GM19193 (cell line): ENCODE data around the gene EIF3F.

Experiments used
- POLR2A ChIP-seq: IDR thresholded peaks from 4 replicates; pipeline ENCODE4 v1.6.1; 2011; ENCODE audit not compliant: insufficient read depth, insufficient read length; ENCODE audit errors: extremely low read depth

Gene EIF3F

DNA sequence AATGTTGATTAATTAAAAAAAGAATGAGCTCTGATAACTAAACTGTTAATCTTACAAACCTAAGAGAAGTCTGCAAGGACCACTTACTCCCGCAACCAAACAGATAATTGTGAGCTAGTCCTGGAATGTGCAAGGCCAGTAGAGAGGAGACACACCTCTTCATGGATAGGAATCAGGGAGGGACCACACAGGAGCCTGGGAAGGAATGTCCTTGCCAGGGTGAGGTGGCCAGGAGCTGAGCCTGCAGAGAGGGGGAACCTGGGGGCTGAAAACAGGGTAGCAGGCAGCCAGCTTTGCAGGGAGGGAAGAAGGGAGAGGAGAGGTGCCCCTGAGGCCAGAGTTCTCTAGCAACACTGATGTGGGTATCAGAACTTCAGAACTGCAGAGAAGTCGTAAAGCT is 12.5 kb upstream of the EIF3F start:
- TF ChIP-seq POLR2A: no peak

DNA sequence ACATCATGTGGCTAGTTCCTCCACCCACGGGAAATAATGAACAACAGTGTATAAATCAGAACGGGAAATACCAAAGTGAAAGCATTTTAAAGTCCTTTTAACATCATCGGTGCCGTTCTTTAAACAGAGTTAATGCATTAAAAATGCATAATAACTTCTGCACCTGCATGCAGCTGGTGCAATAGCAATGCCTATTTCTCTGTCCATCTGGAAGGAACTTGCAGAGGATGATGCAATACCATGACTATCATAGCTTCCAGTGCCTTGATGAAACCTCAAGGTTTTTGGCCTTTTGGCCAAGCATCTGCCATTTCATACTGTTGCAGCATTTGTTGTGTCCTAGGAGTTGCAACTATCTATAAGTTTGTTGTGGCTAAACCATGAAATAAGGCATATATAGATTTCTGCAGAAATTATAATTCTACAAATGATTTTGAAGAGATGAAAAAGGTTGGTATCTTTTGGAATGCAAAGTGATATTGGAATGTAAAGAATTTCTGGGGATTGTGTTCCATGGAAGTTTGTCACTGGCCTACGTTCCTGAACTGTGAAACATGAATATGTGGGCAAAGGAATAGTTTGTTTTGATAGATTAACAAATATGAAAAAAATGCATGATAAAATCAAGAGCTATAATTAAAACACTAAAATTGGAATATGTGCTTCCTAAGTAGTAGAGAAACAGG is 9.8 kb upstream of the EIF3F start:
- no peak for TF ChIP-seq POLR2A

DNA sequence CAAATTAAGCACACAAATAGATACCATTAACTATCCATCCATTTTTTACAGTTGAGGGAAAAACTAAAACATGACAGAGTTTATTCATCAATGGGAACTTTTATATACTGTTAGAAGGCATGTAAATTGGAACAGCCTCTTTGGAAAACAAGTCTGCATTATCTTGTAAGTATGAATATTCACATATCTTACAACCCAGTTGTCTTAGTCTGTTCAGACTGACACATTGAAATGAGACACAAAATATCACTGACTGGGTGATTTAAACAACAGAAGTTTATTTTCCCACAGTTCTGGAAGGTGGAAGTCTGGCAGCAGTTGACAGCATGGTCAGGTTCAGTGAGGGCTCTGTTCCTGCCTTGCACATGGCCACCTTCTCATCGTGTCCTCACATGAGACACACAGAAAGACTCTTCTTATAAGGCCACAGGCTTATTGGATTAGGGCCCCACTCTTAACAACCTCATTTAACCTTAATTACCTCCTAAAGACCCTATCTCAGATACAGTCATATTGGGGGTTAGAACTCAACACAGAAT is 5.4 kb upstream of the EIF3F start:
- TF ChIP-seq POLR2A: no peak

DNA sequence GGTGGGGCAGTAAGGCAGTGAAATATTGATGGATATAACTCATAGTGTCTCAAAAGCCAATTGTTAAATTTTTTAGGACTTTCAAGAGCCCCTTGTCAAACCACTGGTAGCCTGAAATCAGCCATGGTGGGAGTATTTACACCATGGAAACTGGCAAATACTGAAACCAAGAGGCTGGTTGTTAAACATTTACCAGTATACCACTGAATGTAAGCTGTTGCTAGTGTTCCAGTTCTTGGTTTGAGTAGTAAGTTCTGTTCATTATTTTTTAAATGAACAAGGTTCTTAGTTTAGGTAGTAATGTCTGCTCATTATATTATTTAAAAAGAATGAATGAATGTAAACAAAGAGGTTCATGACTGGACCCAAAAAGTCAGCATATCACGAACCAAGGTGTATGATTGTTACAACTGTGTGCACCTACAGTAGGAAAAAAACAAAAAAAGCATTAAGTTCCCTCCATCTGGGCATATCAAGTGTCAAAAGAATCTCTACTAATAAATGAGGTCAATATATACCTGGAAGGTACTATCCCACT is 4.5 kb upstream of the EIF3F start:
- no peak for TF ChIP-seq POLR2A

DNA sequence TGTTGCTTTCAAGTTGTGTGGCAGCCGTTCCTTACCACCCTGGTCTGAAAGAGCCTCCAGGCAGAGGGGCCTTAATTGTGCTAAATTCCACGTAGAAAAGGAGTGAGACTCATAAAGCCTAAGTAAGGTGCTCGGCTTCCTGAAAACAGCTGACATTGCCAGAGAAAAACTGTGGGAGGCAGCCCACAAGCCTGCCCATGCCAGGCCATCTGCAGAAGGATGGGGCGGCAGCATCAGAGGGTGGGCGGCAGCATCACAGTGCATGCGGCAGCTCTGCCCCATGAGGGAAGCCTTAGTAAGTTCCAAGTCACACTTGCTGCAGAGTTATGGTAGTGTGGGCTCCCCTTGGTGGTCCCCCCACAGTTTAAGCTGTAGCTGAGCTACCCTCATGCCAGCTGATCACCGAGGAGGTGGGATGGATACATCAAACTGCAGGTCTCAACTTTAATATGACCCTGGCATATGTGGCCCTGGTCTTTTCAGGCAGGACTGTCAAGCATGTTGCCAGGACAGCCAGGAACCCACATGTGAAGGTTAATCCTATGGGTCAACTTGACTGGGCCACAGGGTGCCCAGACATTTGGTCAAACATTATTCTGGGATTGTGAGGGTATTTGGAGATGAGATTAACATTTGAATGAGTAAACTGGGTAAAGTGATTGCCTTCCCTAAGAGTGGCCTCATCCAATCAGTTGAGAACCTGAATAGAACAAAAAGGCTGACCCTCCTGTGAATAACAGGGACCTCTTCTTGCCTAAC is 3.1 kb upstream of the EIF3F start:
- no peak for TF ChIP-seq POLR2A

DNA sequence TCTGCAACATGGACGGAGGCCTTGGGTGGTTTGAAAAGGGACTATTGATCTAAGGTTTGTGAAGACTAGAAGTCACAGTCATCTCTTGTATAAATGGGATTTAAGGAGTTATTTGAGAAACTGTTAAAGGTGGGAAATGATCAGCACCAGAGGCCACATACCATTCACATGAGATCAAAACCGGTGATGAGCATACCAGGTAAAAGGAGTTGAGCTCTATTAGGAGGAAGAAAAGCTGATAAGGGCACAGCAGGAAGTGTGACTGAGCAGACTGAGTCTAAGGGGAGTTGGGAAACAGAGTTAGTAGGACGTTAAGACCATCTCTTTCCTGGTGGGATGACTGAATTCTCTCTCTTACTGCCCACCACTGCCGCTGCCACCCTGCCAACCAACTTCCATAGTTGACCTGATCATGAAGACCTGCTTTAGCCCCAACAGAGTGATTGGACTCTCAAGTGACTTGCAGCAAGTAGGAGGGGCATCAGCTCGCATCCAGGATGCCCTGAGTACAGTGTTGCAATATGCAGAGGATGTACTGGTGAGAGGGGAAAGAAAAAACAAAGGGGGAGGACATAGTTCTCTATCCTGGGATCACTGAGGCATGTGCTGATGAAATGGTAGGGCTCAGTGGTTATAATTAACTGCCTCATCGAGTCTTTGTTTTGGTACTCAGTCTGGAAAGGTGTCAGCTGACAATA is 7.6 kb downstream of the EIF3F start:
- TF ChIP-seq POLR2A: no peak

DNA sequence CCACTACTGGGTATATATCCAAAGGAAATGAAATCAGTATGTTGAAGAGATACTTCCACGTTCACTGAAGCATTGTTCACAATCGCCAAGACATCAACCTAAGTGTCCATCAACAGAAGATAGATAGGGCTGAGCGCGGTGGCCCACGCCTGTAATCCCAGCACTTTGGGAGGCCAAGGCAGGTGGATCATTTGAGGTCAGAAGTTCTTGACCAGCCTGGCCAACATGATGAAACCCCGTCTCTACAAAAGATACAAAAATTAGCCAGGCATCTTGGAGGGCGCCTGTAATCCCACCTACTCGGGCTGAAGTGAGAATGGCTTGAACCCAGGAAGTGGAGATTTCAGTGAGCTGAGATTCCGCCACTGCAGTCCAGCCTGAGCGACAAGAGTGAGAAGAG is 12.7 kb downstream of the EIF3F start:
- TF ChIP-seq POLR2A: no peak

DNA sequence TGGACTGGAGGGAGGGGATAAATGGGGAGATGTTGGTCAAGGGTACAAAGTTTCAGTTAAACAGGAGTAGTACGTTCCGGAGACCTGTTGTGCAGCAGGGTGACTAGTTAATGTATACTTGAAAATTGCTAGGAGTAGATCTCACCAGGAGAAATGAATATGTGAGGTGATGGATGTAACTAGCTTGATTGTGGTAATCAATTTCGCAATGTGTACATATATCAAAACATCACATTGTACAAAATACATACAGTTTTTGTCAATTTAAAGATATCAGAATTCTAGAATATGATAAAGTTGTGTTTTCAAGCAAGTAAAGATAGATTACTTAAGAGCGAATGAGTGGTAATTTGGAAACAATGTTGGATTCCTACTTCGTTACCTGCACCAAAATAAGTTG is 13.3 kb downstream of the EIF3F start:
- no peak for TF ChIP-seq POLR2A

DNA sequence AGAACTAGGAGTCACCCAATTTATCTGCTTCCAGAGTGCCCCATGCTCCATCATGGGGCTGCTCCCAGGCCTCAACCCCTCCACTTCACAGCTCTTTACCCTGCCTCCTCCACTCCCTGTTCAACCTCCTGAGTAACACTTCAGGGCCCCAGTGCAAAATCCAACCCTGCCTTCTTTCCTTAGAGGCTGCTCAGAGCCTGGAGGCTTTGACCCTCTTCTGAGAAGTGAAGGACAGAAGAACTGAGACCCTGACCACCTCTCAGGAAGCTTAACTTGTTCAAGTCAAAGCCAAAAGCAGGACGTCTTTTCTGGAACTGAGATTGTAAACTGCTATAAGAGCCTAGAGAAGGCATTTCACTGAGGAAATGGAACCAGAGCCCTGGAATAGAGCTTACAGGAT is 15.5 kb downstream of the EIF3F start:
- no peak for TF ChIP-seq POLR2A

DNA sequence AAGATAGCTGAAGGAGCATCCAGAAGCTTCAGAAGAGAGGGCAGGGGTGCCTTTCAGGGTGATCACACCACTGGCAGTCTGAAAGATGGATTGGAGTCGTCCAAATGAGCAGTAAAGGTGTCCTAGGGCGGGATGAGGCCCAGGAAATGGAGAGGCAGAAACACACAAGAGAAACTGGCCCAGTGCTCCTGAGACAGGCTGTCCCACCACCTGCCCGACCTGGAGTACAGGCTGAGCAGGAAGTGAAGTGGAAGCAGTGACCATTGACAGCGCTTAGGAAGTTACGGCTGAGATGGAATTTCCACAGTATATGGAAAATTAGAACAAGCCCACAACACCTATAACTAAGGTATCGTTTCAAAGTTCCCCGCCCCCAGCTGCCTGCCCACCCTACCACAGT is 16.1 kb downstream of the EIF3F start:
- no peak for TF ChIP-seq POLR2A

DNA sequence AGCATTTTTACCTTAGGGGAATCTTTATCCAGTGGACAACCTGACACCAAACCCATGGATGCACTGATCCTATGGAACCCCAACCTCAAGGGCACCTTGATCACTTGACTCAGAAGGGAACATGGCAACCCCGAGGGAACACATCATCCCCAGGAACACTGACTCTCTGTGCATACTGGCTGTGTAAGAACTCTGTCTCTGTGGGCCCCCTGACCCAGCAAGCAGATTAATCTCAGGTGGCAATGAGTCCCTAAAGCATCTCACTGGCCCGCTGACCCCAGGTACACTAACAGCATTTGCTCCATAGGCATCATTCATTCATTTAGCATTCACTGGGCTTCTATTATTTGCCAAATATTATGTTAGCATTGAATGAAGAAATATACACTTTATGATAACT is 16.9 kb downstream of the EIF3F start:
- no peak for TF ChIP-seq POLR2A

DNA sequence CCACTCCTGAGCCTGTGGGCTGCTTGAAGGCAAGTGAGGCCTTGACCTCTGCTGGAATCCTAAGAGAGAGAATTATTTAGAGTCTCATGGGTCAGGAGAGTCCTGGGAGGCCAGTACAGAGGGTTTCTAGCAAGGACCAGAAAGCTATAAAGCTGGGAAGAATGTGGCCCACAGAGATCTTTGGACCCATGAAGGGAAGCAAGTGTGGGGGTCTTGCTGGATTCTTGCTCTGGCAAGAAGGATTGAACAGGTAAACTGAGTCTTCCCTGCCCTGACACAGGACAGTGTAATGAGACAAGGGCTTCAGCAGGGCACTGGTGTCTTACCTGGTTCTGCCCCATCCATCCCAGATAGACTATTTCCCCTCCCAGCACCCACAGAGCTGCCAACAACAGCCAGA is 18.4 kb downstream of the EIF3F start:
- no peak for TF ChIP-seq POLR2A

DNA sequence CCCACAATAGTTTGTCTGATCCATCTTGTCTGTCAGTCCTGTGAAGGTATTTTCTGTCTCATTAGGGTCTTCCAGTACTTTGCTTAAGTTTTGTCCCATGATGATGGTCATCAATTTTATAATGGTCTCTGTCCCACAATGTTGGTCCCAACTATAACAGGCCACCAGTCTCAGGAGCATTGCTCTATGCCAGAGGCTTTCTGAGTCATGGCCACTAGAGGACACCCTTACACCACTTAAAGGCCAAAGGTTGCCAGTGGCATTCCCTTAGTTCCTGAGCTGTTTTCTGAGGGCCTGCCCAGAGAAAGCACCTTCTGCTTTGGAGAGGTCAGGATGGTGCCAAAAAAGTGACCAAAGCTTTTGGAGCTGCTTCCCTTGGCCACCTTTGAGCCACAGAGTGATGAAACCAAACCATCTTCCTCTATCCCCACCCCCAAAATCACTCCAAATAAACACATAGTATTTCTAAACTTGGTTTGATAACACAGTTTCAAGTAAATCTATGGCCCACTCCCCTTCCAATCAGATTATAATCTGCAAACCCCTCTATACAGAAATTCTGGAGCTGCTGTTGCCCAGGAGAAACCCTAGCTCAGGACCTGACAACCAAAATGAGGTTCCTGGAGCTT is 19.3 kb downstream of the EIF3F start:
- no peak for TF ChIP-seq POLR2A

DNA sequence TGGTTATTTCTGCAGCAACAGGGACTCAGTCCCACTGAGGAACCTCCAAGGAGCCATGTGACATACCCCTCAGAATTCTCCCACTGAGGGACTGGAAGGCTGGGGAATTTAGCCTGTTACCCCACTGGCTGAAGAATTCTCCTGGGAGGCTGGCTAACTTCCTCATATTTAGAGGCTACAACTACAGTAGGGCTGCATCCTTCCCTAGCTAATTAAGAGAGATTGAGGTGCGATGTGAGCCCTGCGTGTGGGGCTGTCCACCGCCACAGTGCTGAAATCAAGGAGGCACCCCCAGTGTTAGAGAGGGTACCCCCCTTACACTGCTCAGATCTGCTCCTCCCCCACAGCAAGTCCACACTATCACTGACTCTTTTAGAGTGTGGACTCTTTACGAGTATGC is 21.1 kb downstream of the EIF3F start:
- TF ChIP-seq POLR2A: no peak

DNA sequence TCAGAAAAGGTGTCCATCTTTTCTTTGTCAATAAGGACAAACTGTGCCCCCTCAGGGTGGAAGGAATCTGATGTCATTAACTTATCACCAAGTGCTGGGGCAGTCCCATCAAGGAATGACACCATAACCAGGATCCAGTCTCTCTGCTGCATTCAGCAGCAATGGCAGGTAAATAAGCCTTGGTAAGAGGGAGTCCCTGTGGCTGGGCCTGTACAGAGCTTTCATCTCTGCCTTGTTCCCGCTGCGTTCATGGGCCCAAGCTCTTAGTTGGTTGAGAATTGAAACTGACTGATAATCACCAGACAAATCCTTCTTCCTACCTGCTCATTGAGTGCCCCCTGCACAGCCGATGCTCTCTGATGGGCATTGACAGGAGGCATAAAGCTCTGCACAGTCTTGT is 22.7 kb downstream of the EIF3F start:
- no peak for TF ChIP-seq POLR2A
